Activated CD8-positive, alpha-beta memory T cell treated with anti-CD3 and anti-CD28 coated beads, Interleukin-2, amount 10 ng/mL, durations not matched to agents 7 days and 5 days (primary cell): ENCODE data around the gene RNF212. TPM values are rescaled to one million over a fixed set of nuclear protein-coding genes. Genes with fewer than 3 reads are reported as not detected.

ENCODE experiments used
- ATAC-seq: fragments of 150-1000 bp; cut with Tn5 transposase; one replicate; pipeline ENCODE4 v1.10.0; 2021; ENCODE audit warnings: moderate library complexity
- CTCF ChIA-PET: fragments of 350-600 bp; sonication (Branson Sonifier 250); formaldehyde crosslinking; loops from one replicate; lab custom pipeline; 2021; ENCODE audit warnings: antibody characterized with exemption; lab: Charles Lee
- DNase-seq: peaks from one replicate; pipeline ENCODE4 v3.0.0-alpha.2; 2020
- H3K27ac Mint-ChIP-seq: one replicate; pipeline ENCODE4 v1.8.0; 2021; ENCODE audit warnings: mild to moderate bottlenecking, mixed read lengths
- H3K27me3 Mint-ChIP-seq: one replicate; pipeline ENCODE4 v1.8.0; 2021; ENCODE audit warnings: mixed read lengths
- H3K36me3 Mint-ChIP-seq: one replicate; pipeline ENCODE4 v1.8.0; 2021; ENCODE audit warnings: mild to moderate bottlenecking, mixed read lengths
- H3K4me1 Mint-ChIP-seq: one replicate; pipeline ENCODE4 v1.8.0; 2021; ENCODE audit warnings: mixed read lengths
- H3K4me3 Mint-ChIP-seq: one replicate; pipeline ENCODE4 v1.8.0; 2021; ENCODE audit warnings: mild to moderate bottlenecking, moderate library complexity, mixed read lengths
- H3K9me3 Mint-ChIP-seq: one replicate; pipeline ENCODE4 v1.8.0; 2022; ENCODE audit warnings: low read depth, mixed read lengths
- total RNA-seq, 2 experiments: library from RNA; stranded (reverse); gene quantifications; one replicate each; pipeline ENCODE4 v1.2.3, GENCODE V29; 2021

The RNF212 gene
- total RNA-seq, 2 experiments from 2014 or later = 1.2 to 3.2 TPM

DNA sequence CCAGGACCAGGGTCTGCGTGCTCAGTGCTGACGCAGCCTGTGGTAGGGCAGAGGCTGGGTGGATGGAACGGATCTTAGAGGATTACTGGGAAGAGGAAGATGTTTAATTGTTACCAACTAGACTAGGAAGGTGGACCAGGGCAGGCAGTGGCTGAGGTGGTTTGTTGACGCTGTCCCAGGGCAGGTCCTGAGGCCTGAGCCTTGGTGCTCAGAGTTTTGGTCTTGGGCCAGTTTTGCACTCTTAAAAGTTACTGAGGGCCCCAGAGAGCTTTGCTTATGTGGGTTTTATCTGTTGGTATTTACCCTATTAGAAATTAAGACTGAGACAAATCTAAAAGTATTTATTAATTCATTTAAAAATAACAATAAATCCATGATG, 20.4 kb downstream of the RNF212 start:
- no peak for ATAC-seq
- Mint-ChIP-seq H3K9me3 (peaks cover 4% of the 10 kb centered on the region), H3K27me3 (no peaks in the 10 kb centered on the region), H3K27ac (no peak overlapping the region), H3K36me3 (peaks cover 3% of the 10 kb centered on the region), H3K4me1 (no peaks in the 10 kb centered on the region), H3K4me3 (no peak overlapping the region)
- CTCF ChIA-PET = no interaction called here
- DNase-seq = peak; percentile 1

GRCh38 chr4:1092026-1092982, 21.1 kb downstream of the RNF212 start:
- CTCF ChIA-PET = no interaction called here
- Mint-ChIP-seq H3K27ac (no peak overlapping the region), H3K27me3 (no peaks in the 10 kb centered on the region), H3K36me3 (peaks cover 5% of the 10 kb centered on the region), H3K9me3 (peaks cover 10% of the 10 kb centered on the region), H3K4me1 (no peaks in the 10 kb centered on the region), H3K4me3 (no peak overlapping the region)
- ATAC-seq (no peak), DNase-seq (peak; percentile 34)

DNA sequence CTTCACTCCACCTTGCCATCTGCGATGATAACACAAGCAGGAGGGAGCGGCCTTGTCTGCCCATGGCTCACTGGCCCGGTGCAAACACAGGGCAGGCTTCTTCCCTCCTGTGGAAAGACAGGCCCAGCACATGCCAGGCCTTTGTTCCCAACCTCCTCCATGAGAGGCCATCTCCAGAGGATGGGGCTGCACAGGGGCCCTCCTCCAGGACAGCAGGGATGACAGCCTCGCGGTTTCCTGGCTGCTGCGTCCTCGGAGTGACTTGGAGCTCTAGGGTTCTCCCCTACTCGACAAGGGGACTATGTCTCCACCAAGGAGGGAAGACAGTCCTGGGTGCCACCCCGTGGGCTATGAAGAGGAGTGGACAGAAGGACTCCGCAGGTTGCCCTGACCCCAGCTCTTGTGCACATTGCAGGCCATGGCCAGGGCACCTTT, 21.8 kb downstream of the RNF212 start:
- Mint-ChIP-seq H3K36me3 (peaks cover 5% of the 10 kb centered on the region), H3K9me3 (peaks cover 10% of the 10 kb centered on the region), H3K27ac (no peak overlapping the region), H3K4me3 (no peak overlapping the region), H3K4me1 (no peaks in the 10 kb centered on the region), H3K27me3 (no peaks in the 10 kb centered on the region)
- DNase-seq = peak; percentile 31
- CTCF ChIA-PET = no interaction called here
- ATAC-seq = no peak

DNA sequence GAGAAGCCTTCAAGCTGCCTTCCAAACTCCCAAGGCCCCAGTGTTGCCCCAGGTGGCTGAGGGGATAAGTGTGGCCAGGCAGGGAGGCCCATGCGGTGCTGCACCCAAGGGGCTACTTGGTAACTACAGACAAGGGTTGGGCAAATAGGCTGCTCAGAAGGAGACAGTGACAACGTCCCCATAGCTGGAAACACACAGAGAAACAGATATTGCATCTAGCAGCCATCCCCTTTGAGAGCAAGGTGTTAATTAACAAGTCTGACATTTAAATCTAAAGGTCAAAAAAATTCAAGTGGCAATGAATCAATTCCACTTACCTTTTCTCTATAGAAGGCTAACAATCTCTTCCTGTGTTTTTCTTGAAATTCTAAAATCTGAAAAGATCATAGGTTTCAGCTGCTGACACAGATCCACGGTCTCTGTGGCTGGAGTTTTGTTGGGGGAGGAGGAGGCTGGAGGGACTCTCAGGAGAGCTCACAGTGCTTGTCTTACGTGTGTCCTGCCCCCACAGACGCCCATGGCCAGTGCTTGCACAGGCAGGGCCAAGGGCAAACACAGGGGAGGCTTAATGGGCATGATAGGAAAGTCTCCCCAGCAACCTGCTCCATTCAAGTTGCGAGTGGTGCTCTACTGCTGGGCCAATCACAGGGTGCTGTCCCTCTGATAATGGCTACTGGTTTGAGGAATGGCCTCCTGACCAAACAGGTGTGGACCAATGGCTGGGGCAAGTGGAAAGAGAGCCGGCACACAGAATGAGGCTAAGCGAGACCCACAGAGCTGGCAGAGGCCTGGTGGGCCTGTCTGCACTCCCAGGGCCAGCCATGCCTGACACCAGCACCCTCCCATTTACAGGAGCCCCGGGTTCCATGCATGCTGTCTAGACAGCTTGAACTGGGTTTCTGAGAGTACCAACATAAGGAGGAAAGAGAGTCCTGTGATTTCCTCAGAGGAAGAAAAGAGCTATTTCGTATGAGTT, 22.6 kb downstream of the RNF212 start:
- H3K9me3 Mint-ChIP-seq = peaks cover 10% of the 10 kb centered on the region
- H3K27ac Mint-ChIP-seq = no peak overlapping the region
- CTCF ChIA-PET = no interaction called here
- no peak for ATAC-seq
- no peak overlapping the region for H3K4me3 Mint-ChIP-seq
- peak; percentile 38 for DNase-seq
- no peaks in the 10 kb centered on the region for H3K27me3 Mint-ChIP-seq
- no peaks in the 10 kb centered on the region for H3K4me1 Mint-ChIP-seq
- peaks cover 5% of the 10 kb centered on the region for H3K36me3 Mint-ChIP-seq

GRCh38 chr4:1090036-1090435, 23.3 kb downstream of the RNF212 start:
- CTCF ChIA-PET = no interaction called here
- no peak overlapping the region for H3K4me3 Mint-ChIP-seq

DNA sequence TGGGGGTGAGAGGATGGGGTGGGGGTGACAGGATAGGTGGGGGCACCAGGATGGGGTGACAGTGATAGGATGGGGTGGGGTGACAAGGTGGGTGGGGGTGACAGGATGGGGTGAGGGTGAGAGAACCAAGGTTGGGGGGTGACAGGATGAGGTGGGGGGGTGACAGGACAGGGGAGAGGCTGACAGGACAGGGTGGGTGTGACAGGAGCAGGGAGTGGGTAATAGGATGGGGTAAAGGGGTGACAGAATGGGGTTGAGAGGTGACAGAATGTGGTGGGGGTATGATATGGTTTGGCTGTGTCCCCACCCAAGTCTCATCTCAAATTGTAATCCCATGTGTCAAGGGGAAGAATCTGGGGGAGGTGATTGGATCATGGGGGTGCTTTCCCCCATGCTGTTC, 26.0 kb downstream of the RNF212 start:
- Mint-ChIP-seq H3K27ac (no peak overlapping the region), H3K27me3 (peaks cover 4% of the 10 kb centered on the region), H3K36me3 (peaks cover 5% of the 10 kb centered on the region), H3K9me3 (peaks cover 10% of the 10 kb centered on the region), H3K4me3 (no peak overlapping the region), H3K4me1 (no peaks in the 10 kb centered on the region)
- DNase-seq = peak; percentile 2
- ATAC-seq = no peak
- CTCF ChIA-PET = no interaction called here

More at GRCh38 chr4:1090036-1090435, 23.3 kb downstream of the RNF212 start:
- H3K4me1 Mint-ChIP-seq = no peaks in the 10 kb centered on the region
- H3K36me3 Mint-ChIP-seq = peaks cover 5% of the 10 kb centered on the region
- no peaks in the 10 kb centered on the region for H3K27me3 Mint-ChIP-seq
- H3K27ac Mint-ChIP-seq = no peak overlapping the region
- H3K9me3 Mint-ChIP-seq = peaks cover 10% of the 10 kb centered on the region
- ATAC-seq = no peak
- no peak for DNase-seq

DNA sequence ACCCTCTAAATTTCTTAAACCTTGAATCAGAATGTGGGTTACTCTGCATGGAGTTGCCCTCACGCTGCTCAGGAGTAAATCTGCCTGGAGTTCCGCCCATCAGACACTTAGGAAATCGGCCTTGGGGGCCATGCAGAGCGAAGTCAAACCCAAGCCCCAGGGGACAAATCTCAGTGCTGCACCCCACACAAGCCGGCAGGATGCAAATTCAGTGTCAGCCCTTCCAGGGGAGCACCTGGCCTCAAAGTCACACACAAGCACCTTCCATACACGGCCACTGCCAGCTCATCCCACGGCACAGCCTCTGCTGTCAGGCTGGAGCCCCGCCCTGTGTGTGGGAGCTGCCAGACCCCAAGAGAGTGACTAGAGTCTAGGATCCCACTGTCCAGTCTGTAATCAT, 27.4 kb downstream of the RNF212 start:
- H3K36me3 Mint-ChIP-seq = peaks cover 5% of the 10 kb centered on the region
- DNase-seq (peak; percentile 28), ATAC-seq (no peak)
- H3K27ac Mint-ChIP-seq = no peak overlapping the region
- CTCF ChIA-PET = no interaction called here
- H3K9me3 Mint-ChIP-seq = peaks cover 10% of the 10 kb centered on the region
- no peak overlapping the region for H3K4me3 Mint-ChIP-seq
- H3K4me1 Mint-ChIP-seq = peaks cover 11% of the 10 kb centered on the region
- H3K27me3 Mint-ChIP-seq = peaks cover 5% of the 10 kb centered on the region

DNA sequence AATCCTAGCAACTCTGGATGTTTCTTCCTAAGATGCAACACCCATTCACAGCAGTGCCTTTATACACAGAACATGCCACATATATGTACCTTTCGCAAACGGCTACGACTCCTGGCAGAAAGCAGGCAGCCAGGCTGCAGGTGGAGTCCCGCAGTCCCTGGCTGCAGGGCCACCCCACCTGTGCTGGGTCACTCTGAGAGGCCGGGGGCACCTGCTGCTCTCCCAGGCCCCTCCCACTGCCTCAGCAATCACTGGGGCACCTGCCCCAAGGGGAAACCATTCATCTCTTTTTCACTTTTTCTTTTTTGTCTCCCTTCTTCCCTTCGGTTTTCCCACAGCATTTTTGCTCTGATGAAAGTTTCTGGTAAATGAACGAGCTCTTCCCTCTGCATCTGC, 28.0 kb downstream of the RNF212 start:
- peaks cover 10% of the 10 kb centered on the region for H3K9me3 Mint-ChIP-seq
- peaks cover 5% of the 10 kb centered on the region for H3K36me3 Mint-ChIP-seq
- no peak overlapping the region for H3K4me3 Mint-ChIP-seq
- CTCF ChIA-PET = no interaction called here
- peaks cover 7% of the 10 kb centered on the region for H3K27me3 Mint-ChIP-seq
- no peak overlapping the region for H3K27ac Mint-ChIP-seq
- H3K4me1 Mint-ChIP-seq = peaks cover 13% of the 10 kb centered on the region
- ATAC-seq = no peak
- peak; percentile 15 for DNase-seq

- Mint-ChIP-seq H3K4me1 (peaks cover 13% of the 10 kb centered on the region), H3K9me3 (peaks cover 10% of the 10 kb centered on the region), H3K27me3 (peaks cover 7% of the 10 kb centered on the region), H3K27ac (no peak overlapping the region), H3K36me3 (peaks cover 5% of the 10 kb centered on the region), H3K4me3 (no peak overlapping the region)
- CTCF ChIA-PET = interaction anchor here (0.8 kb wide), 1 partner anchor 17 kb away, joined by 3 read pairs; no protein-coding TSS in a partner anchor
- no peak for ATAC-seq
- DNase-seq = peak; percentile 7
These were observed 28.5 kb downstream of the RNF212 start for GRCh38 chr4:1084796-1085403.

- Mint-ChIP-seq H3K36me3 (peaks cover 5% of the 10 kb centered on the region), H3K27me3 (peaks cover 7% of the 10 kb centered on the region), H3K27ac (no peak overlapping the region), H3K4me3 (no peak overlapping the region), H3K4me1 (peaks cover 13% of the 10 kb centered on the region), H3K9me3 (peaks cover 9% of the 10 kb centered on the region)
- DNase-seq = no peak
- no peak for ATAC-seq
- CTCF ChIA-PET = interaction anchor here (0.8 kb wide), 1 partner anchor 17 kb away, joined by 3 read pairs; no protein-coding TSS in a partner anchor
These were observed 29.0 kb downstream of the RNF212 start for GRCh38 chr4:1084394-1084793.

GRCh38 chr4:1082215-1083182, 30.9 kb downstream of the RNF212 start:
- CTCF ChIA-PET = no interaction called here
- H3K27me3 Mint-ChIP-seq = peaks cover 7% of the 10 kb centered on the region
- peak; percentile 3 for DNase-seq
- peaks cover 13% of the 10 kb centered on the region for H3K4me1 Mint-ChIP-seq
- no peak for ATAC-seq
- peaks cover under 1% of the 10 kb centered on the region for H3K9me3 Mint-ChIP-seq
- H3K36me3 Mint-ChIP-seq = no peaks in the 10 kb centered on the region
- no peak overlapping the region for H3K27ac Mint-ChIP-seq
- no peak overlapping the region for H3K4me3 Mint-ChIP-seq

DNA sequence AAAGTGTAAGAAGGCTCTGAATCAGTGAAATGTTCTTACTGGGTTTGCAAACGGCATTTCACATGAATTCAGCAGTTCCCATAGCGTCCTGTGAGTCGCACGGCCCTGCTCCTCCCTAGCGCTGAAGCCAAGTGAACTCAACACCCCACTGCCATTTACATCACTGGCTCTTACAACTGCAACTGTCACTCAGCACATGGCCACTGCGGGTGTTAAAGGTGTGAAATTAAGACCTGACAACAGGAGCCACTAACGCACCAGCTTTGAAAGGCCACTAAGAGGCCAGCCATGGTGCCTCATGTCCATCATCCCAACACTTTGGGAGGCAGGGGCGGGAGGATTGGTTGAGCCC, 31.7 kb downstream of the RNF212 start:
- Mint-ChIP-seq H3K4me1 (peaks cover 13% of the 10 kb centered on the region), H3K27me3 (peaks cover 7% of the 10 kb centered on the region), H3K4me3 (no peak overlapping the region), H3K36me3 (no peaks in the 10 kb centered on the region), H3K27ac (no peak overlapping the region), H3K9me3 (no peaks in the 10 kb centered on the region)
- ATAC-seq (peak; percentile 39), DNase-seq (peak; percentile 21)
- CTCF ChIA-PET = no interaction called here
